ENCODE measurements around the gene AMD1. TPM values are rescaled to one million over a fixed set of nuclear protein-coding genes. Genes with fewer than 3 reads are reported as not detected.

AMD1 gene
- total and polyA plus RNA-seq, 2 experiments from 2014 or later, result 127 to 243 TPM

GRCh38 chr6:110876806-110877564 lies 2.4 kb downstream of the AMD1 start (continued):
- TF ChIP-seq ZNF462 (CRISPR knock-in tag; IDR thresholded peaks at IDR 0.05), result no peak

- Histone ChIP-seq H3K4me3 (peak overlapping the region; percentile 80), H4K20me1 (replicated peaks; ENCODE audit: insufficient read depth) (peaks cover 55% of the 10 kb centered on the region), H2AFZ (no peak overlapping the region), H3K36me3 (ENCODE audit: insufficient read depth) (no peaks in the 10 kb centered on the region), H3F3A (replicated peaks; ENCODE audit: low read depth) (no peaks in the 10 kb centered on the region; the same call in 1 of the 2 replicates), H3K9me2 (ENCODE audit: insufficient read depth) (no peaks in the 10 kb centered on the region), H3K27me3 (ENCODE audit: insufficient read depth) (no peaks in the 10 kb centered on the region), H3K79me2 (replicated peaks; ENCODE audit: insufficient read depth) (peaks cover 93% of the 10 kb centered on the region), H3K27ac (ENCODE audit: low read depth) (no peak overlapping the region), H3K4me1 (ENCODE audit: insufficient read depth) (peaks cover 46% of the 10 kb centered on the region), H3K4me2 (peak overlapping the region; percentile 83)
- Mint-ChIP-seq H3K4me3 (peak overlapping the region; percentile 96), H3K4me1 (peaks cover 44% of the 10 kb centered on the region), H3K27me3 (ENCODE audit: insufficient read depth, low read depth, poor library complexity) (peaks cover 14% of the 10 kb centered on the region), H3K27ac (no peak overlapping the region), H3K9me3 (peaks cover 4% of the 10 kb centered on the region; the same call in 2 of the 3 replicates), H3K36me3 (ENCODE audit: low read depth) (peaks cover 23% of the 10 kb centered on the region)
- no peak for TF ChIP-seq CTCF (conservative IDR thresholded peaks at IDR 0.05; ENCODE audit: low read depth in 2 of 2)
- no peak for TF ChIP-seq STAT1 (IDR thresholded peaks at IDR 0.05; ENCODE audit: unreplicated experiment)
- no peak for TF ChIP-seq NANOG (IDR thresholded peaks at IDR 0.05; ENCODE audit: borderline replicate concordance)
- TF ChIP-seq REST (IDR thresholded peaks at IDR 0.05; ENCODE audit: unreplicated experiment), result no peak
- no peak for TF ChIP-seq CREB1 (CRISPR knock-in tag; IDR thresholded peaks at IDR 0.05; ENCODE audit: low read depth)
- TF ChIP-seq EZH2 (IDR thresholded peaks at IDR 0.05; ENCODE audit: low read depth, unreplicated experiment), result no peak
- DNase-seq (ENCODE audit: low spot score), result no peak
- ATAC-seq, result no peak
These were observed 3.0 kb downstream of the AMD1 start for GRCh38 chr6:110877569-110877968.

Data from GM23338 (cell line).